MM.1S (cell line): ENCODE data around the gene RUFY4.

Source experiments
- CTCF ChIP-seq: fragments of 300-600 bp; sonication (generic); IDR thresholded peaks from 2 replicates; pipeline ENCODE4 v1.5.1; 2016; ENCODE audit warnings: antibody characterized with exemption, low read length, mixed read lengths
- EZH2phosphoT487 ChIP-seq: fragments of 300-600 bp; sonication (generic); IDR thresholded peaks from 2 replicates; pipeline ENCODE4 v1.6.1; 2018; ENCODE audit warnings: antibody characterized with exemption, low read length

GRCh38 chr2:218075975-218076811 is 7.1 kb downstream of the RUFY4 start:
- TF ChIP-seq CTCF (no peak), EZH2phosphoT487 (no peak)
